Tibial nerve (tissue), 4 donors: ENCODE measurements around the gene PTPRO.

Source experiments
- CTCF ChIP-seq, 5 experiments: fragments of 200-600 bp in 3 of 5; fragments of 450-650 bp in 2 of 5; sonication (generic) in 3 of 5; IDR thresholded peaks; one replicate each; pipeline ENCODE4 v1.5.1; 2016 to 2019; ENCODE audit warnings: antibody characterized with exemption in 5 of 5, mild to moderate bottlenecking in 3 of 5, moderate library complexity in 2 of 5
- EP300 ChIP-seq, 2 donors: sonication (generic); formaldehyde crosslinking; IDR thresholded peaks; one replicate each; pipeline ENCODE4 v1.6.1; 2017; ENCODE audit warnings: antibody characterized with exemption in 2 of 2, mild to moderate bottlenecking in 1 of 2
- POLR2A ChIP-seq, 2 donors: fragments of 450-650 bp; IDR thresholded peaks; one replicate each; pipeline ENCODE4 v1.6.1; 2017; ENCODE audit warnings: antibody characterized with exemption in 2 of 2, mild to moderate bottlenecking in 2 of 2, moderate library complexity in 2 of 2

GRCh38 chr12:15485466-15485865 is 163.2 kb downstream of the PTPRO start:
- no peak for TF ChIP-seq CTCF (IDR thresholded peaks at IDR 0.05)
- no peak for TF ChIP-seq POLR2A (IDR thresholded peaks at IDR 0.05)
- no peak for TF ChIP-seq EP300 (IDR thresholded peaks at IDR 0.05)
